GM18520 (cell line): Measurements from ENCODE around the gene ERC2.

Source experiments
- ATAC-seq: cut with Tn5 transposase; IDR thresholded peaks from one replicate; pipeline ENCODE4 v1.9.1; 2021; ENCODE audit not compliant: unreplicated experiment

ERC2 gene

DNA sequence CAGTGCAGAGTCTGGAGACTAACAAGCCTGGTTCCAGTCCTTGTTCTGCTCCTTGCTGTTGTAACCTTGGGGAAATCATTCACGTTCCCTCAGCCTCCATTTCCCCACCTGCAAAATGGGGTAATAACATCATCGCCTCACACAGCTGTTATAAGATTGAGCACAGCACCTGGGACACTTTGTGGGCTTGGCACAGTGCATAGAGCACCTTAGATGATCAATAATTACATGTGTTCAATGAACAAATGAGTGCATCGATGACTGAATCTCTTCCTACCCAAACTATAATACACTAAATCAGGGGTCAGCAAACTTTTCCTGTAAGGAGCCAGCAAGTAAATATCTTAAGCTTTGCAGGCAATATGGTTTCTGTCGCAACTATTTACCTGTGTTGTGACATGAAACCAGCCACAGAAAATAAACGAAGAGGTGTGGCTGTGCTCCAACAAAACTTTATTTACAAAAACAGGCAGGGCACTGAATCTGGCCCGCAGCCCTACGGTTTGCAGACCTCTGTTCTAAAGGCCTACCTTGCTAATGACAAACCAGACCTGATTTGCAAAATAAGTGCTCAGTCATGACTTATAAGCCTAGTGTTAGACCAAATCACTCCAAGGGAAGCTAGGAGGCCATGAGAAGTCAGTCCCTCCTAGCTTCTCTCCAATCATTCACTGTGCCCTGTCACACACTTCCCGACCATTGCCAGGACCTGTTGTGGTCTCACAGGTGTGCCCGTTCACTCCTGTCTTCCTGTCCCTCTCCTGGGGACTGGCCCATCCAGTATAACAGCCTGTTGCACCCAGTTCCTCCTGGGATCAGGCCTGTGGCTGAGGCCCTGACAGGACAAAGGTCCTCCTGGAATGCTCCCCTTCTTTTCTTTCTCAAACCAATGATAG, 831.7 kb downstream of the ERC2 start:
- no peak for ATAC-seq

DNA sequence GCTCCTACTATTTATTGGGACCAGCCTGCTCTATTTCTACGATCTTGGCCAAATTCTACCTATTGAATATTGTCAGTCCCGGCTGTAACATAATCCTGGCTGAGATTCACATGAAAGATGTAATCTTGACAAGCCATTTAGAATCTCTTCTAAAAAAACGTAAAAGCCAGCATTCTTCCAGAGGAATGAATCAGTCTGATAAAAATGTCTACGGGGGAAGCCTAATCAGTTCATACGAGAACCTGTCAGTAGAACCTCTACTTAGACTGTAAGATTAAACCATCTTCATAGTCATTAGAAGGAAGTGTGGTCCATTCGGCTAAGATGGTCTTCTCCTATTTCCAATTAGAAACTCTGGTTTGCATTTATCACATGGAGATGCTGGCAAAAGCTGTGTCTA, 833.9 kb downstream of the ERC2 start:
- ATAC-seq = no peak

DNA sequence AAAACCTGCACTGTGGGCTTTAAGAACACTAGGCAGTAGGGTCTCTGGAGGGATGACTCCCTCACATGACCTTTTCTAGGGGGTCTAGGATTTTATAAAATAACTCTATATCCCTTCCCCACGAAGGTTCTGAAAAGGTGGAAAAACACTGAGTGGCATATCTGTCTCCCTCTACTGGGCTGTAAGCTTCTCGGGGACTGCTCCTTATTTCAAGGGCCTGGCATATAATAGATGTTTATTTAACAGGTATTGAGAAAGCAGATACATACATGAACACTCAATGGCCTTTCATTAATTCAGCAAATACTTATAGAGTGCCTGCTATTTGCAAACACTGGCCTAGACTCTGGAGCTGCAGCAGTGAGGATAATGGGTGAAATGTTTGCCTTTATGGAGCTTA, 834.9 kb downstream of the ERC2 start:
- ATAC-seq = no peak

DNA sequence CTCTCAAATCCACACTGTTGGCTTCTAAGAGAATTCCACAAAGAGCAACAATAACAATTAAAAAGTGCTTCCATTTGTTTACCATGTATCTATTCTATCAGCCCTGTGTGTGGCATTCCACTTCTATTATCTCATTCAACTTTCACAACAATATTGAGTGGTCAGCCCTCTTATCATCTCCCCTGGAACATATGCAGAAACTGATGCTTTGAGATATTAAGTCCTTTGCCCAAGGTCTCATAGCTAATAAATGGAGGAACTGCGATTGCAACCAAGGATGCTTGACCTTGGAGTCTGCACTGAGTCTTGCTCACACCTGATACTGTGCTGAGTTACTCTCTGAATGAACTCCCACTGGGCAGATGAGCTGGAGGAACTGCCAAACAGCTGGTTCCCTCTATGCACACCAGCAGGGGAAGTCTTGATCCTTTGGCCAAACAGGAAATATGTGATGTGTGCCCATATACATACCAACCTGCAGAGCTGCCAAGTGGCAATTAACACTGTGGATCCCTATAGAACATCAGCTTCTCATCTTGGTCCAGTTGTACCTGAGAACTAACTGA, 836.4 kb downstream of the ERC2 start:
- no peak for ATAC-seq

DNA sequence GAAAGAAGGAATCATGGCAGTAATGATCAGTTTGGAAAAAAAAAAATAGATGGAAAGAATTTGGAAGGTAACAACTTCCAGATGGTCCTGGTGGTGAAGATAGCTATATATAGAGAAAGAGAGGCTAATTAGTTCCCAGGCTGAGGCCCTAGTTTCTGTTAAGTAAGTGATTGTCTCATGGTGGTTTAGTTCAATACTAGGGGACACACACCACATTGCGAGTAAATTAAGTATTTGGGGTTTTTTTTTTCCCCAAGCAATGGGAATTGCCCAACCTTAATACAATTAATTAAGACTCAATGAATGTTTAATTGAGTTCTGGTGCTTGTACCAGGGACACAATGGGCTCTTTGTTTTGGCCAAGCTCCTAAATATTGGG, 837.4 kb downstream of the ERC2 start:
- ATAC-seq = no peak

DNA sequence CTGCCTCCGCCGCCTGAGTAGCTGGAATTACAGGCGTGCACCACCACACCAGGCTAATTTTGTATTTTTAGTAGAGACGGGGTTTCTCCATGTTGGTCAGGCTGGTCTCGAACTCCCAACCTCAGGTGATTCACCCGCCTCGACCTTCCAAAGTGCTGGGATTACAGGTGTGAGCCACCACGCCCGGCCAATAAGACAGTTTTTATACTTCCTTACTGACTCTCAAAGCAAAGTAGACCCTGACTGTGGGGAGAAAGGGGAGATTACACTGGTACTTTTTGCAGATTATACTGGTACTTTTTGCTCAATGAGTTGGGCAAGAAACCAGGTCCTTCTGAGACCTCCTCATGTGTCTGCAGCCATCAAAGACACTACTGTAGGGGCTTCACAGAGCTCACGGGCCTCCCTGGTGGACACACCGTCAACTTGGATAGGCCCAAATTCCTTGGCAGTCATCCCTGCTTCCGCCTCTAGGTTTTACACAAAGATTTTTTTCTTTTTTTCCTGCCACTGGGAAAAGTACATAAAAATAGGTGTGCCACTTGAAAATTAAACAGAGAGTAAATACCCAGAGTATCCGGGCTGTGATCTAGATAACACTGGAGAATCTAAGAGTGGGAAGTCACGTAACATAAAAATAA, 837.9 kb downstream of the ERC2 start:
- ATAC-seq = no peak

DNA sequence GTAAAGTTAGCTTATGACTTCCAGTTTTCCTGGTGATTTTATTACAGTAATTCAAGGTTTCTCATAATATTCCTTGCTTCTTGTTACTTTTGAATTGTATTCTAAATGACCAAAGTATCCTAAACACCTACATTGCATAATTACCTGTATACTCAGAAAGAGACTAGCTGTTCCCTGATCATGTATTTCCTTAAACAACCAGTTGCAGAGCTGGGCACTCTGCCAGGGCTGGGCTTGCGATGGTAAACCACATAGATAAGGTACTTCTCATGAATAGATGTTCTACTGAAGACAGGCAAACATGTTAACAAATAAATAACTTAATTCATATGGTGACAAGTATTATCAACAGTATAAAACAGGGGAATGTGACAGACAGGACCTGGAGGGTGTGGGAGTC, 838.8 kb downstream of the ERC2 start:
- no peak for ATAC-seq

DNA sequence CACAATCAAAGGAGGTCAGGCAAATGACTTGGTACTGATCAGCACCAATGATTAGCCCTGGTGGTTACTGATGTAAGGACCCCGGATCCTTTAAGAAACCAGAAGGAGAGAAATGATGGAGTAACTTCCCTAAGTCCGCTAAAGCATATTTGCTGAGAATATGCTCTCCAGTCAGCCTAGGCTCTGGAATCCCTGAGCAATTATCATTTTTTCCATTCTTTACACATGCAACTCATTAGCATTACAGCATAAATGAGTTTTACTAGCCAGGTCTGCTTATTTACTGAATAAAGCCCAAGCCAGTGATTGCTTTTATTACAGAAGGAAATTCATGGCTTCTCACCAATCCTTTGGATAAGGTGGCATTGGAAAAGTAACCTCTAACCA, 842.0 kb downstream of the ERC2 start:
- no peak for ATAC-seq

DNA sequence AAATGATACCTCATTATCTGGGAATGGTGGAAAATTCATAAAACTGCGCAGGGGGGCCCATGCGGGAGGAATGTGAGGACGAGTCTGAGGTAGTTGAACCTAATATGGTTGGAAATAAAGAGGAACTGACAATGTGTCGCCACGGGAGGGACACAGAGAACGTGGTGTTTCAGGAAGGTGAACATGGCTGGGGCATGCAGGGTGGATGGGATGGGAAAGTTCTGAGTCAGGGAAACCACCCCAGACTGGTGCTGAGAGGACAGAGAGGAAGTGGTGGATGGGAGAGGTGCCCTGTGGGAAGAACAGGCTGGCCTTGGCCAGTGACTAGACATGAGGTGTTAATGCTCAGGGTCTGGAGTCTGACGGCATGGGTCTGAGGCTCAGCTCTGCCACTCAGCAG, 844.0 kb downstream of the ERC2 start:
- ATAC-seq = no peak

DNA sequence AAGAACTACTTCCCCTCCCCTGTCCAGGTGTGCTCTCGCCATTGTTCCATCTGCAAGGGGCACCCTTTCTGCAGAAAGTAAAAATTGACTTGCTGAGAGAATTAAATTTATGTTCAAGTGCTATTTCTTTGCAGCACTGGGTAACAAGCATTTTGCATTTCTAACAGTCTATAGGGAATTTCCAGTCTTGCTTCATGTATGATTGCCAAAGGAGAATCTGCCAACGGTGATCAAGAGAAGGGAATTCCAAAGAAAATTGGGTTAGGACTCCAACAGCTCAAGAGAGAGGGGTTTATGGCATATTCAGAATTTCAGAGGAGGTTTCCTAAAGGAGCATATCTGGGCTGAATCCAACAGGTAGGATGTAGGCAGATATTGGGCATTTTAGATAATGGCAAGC, 844.5 kb downstream of the ERC2 start:
- no peak for ATAC-seq

DNA sequence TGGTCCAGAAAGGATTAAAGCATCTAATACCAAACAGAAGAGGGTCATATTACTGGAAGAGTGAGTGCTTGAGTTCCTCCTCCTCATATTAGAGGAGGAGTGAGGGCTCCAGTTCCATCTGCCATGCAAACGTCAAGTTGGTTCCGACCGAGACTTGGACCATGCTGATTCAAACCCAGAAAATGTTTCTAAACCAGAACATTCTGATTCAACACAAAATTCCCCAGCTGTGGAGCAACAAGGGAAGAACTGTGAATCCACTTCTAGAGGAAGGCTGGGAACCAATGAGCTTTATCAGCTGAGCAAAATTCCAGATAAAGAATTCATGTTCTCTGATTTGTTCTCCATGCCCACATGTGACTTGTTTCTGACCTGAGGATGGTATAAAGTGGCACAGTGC, 845.5 kb downstream of the ERC2 start:
- no peak for ATAC-seq

DNA sequence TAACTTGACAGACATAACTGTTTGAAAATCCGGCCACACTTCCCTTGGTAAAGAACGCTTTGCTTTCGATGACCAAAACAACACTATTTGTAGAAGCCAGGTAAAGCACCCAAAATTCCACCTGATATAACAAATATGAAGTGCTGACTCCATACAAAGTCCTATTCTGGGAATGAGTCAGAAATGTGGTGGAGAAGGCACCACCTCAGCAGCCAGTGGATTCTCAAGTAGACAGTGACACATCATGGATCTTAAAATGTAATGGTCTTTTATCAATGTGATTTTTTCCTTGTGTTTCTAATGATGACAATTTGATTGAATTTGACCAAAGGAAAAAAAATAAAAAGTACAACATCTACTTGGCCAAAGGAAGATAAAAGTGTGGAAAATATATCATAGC, 846.2 kb downstream of the ERC2 start:
- no peak for ATAC-seq

DNA sequence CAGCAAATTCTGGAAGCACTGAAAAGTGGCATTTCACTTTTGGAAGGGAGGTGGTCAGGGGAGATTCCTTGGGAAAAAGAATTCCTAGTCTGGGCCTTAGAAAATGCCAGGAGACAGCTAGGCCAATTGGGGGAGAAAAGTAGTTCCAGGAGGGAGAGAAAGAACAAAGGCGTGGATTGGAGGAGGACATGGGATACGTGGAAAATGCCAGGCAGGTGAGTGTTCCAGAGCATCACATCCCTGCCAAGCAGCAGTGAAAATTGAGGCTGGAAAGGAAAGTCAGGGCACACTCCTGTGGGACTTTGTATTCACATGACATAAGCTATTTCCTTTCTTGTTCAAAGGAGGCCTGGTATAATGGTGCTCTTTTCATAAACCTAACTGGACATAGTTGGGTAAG, 846.6 kb downstream of the ERC2 start:
- no peak for ATAC-seq

DNA sequence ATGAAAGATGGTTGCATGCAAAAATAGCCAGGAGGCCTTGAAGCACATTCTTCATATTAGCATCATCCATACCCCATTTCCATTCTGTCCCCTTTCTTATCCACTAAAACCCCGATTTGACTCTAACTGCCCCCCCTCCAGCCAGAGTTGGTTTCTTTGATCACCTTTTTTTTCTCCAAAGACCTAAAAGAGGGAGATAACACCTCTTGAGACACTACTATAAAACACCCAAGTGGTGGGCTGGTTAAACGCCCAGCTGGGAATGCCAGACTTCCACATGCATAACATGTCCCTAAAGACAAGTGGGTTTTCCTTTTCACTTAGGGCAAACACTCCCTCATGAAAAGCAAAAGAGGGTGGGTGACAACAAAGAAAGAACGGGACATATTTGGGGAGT, 847.2 kb downstream of the ERC2 start:
- ATAC-seq = no peak

DNA sequence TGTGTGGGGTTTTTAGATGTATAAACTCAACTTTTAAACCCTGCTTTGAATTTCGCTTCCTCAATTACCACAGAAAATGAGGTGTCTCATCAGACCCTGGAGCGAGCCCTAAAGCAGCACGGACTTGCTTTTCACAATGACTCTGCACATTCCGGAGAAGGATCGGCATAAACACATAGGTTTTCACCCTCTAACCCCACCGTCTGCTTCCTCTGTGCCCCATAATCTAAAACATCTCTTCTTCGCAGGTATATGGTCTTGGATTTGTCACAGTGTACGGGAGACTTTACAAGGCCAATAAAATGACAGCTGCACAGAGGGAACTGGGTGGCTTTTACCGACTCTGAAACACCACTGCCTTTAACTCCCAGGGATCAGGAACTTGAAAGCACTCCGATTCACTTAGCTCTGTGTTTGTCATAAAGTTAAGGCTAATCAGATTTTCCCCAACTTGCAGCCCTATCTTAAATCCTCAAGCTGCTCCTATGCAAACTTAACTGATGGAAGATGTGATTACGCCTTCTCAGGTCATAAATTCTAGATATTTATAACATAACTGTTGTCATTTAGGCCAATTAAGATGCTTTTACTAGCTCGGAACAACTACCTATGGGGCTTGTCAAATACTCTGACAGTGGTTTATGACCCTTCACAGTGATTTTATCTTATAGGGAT, 847.8 kb downstream of the ERC2 start:
- ATAC-seq = no peak

DNA sequence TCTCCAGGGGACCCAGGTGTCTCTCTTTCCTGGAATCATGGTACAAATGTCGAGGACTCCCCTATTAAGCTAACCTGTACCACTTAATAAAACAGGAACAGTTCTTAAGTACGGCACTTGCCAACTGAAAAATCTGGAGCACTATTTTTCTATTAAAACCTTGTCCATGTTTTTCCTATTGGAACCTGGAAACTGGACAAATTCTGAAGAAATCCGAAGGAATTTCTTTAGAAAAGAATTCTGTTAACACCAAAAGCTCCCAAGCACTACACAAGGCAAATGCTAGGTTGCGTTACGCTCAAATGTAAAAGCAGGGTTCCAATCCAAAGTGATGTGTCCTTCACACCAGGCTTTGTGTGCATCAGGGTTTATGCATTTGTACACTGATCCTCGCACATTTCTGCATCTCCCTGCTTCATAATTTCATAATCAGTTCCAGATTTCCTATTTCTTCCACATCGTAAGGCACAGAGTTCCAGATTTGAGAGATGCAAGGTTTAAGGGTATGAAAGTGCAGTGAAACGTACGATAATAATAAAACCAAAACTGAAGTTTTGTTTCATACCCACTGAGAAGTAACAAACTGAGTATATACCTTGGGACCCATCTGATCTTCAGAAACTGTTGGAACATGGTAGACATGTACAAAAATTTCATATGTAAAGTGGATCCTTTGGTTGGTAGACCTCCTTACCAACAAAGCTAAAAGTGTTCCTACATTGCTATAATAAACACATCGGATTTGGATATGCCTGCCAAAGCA, 849.0 kb downstream of the ERC2 start:
- no peak for ATAC-seq

DNA sequence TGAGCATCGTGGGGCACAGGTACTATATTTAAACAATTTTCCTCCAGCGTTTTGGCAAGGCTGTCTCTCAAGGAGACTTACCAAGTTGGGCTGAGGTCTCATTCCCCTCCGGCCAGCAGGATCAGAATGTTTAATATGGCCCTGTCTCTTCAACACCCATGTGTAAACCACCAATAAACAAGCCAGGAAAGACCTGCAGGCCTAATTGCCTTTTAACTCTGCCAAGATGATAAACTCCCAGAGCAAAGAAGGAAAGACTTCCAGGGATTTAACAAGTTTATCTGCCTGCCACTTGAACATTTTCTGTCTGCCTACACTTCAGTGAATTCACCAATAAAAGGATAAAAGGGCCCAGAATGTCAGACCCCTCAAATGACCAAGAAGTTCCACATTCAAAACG, 850.9 kb downstream of the ERC2 start:
- no peak for ATAC-seq

DNA sequence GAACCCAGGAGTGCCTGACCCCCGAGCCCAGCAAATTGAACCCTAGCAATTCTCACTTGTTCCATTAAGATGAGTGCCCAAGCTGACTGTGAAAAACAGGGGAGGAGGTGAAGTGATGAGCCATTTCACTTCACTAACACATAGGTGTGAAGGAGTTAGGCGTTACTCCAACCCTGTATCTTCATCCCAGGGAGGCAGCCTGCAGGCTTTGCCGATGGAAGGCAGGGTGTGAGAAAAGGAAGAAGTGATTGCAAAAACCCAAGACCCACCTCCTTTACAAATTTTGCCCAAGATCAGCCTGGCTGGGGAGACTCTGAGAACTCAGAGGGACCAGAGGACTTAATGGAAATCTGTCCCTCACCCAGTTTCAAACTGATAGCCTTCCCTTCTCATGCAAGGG, 851.5 kb downstream of the ERC2 start:
- ATAC-seq = no peak

DNA sequence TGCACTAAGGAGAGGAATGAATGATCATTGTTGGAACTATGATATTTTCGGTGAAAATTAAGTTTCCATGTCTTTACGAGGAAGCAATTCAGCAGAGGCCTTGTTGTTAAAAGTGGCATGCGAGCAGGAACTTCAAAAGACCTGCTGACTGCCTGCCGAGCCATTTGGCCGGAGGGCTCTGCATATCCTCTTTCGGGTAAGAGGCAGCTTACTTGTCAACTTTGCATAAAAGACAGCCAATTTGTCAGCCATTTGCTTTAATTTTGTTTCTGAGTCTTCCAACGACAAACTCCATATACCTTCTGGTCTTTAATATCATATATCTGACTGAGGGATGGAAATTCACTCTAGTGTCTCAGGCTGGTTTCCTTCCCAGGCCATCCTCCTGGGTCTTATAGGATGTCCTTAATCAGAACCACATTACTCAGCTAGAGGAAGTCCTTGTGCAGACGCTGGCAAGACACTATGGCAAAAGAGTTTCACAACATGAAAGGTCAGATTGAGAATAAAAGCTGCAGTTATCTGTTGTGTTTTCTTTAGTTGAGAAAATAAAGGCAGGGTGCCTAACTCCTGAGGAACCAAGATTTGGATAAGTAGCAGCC, 852.5 kb downstream of the ERC2 start:
- no peak for ATAC-seq

DNA sequence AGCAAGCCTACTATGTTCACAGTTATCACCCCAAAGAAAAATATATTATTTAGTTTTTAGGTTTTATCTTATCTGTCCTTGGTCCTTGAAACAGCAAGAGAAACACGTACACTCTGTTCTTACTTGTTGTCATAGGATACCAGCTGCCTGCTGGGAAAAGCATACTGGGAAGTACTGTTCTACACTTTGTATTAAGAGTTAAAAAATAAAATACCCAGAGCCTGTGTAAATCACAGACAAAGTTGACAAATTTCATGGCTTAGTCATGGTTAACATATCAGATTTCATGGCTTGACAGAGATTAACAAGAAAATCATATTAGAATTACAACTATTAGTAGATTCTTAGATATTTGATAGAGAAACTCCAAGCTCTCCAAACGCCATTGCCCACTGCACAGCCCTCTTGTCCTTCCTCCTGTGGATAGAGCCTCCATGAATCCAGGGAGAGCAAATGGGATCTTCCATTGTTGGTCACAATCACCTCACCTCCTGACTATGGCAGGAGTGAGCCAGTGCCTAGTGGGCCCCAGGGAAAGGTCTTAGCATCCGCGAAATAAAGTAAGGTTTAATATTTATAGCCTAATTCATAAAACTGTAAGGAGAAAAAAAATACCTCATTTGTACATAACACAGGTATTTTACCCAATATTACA, 853.1 kb downstream of the ERC2 start:
- no peak for ATAC-seq
